DND-41 (cell line): ENCODE data around the gene CDC25B.
"Not testable (repeated sequence)": the region's sequence is repeated elsewhere in the genome, so short reads cannot be mapped to it uniquely, and the experiment has no call there.

ENCODE experiments used
- ATAC-seq: fragments of 200-7000 bp; cut with Tn5 transposase; 3 replicates; pipeline ENCODE4 v1.9.1; 2021; ENCODE audit warnings: low read depth; ENCODE audit not compliant: insufficient read depth
- DNase-seq: peaks from one replicate; pipeline ENCODE4 v3.0.0-alpha.2; 2020
- H2AFZ ChIP-seq: 2 replicates; pipeline ENCODE4 v1.6.0; 2012; ENCODE audit warnings: low read depth, low read length
- H3K27ac ChIP-seq: 2 replicates; pipeline ENCODE4 v1.5.1; 2012; ENCODE audit warnings: low read length, inconsistent platforms
- H3K27me3 ChIP-seq: fragments of 200-600 bp; sonication (generic); 2 replicates; pipeline ENCODE4 v1.6.0; 2012; ENCODE audit warnings: low read length, mild to moderate bottlenecking, inconsistent platforms; ENCODE audit not compliant: insufficient read depth, poor library complexity
- H3K36me3 ChIP-seq: 2 replicates; pipeline ENCODE4 v1.5.1; 2012; ENCODE audit warnings: low read length, inconsistent platforms; ENCODE audit not compliant: insufficient read depth
- H3K4me1 ChIP-seq: 2 replicates; pipeline ENCODE4 v1.5.1; 2012; ENCODE audit warnings: mild to moderate bottlenecking, low read length; ENCODE audit not compliant: insufficient read depth
- H3K4me2 ChIP-seq: 2 replicates; pipeline ENCODE4 v1.6.0; 2012; ENCODE audit warnings: mild to moderate bottlenecking, moderate library complexity, low read length, inconsistent platforms; ENCODE audit not compliant: insufficient read depth
- H3K4me3 ChIP-seq, 2 experiments: fragments of 200-600 bp in 1 of 2; shearing (Covaris generic) in 1 of 2; 2 replicates each; pipeline ENCODE4 v1.5.1; 2012 to 2016; ENCODE audit warnings: inconsistent platforms in 2 of 2, low read length in 2 of 2, mild to moderate bottlenecking in 2 of 2, low read depth in 1 of 2, moderate library complexity in 1 of 2
- H3K79me2 ChIP-seq: 2 replicates; pipeline ENCODE4 v1.6.0; 2012; ENCODE audit warnings: low read length, inconsistent platforms; ENCODE audit not compliant: insufficient read depth
- H3K9ac ChIP-seq: 2 replicates; pipeline ENCODE4 v1.6.0; 2012; ENCODE audit warnings: low read depth, mild to moderate bottlenecking, inconsistent platforms, low read length, moderate library complexity
- H3K9me3 ChIP-seq: 2 replicates; pipeline ENCODE4 v1.5.1; 2012; ENCODE audit warnings: low read length, moderate library complexity, mild to moderate bottlenecking, inconsistent platforms; ENCODE audit not compliant: insufficient read depth, severe bottlenecking
- H4K20me1 ChIP-seq: 2 replicates; pipeline ENCODE4 v1.6.0; 2012; ENCODE audit warnings: low read length; ENCODE audit not compliant: insufficient read depth
- EZH2 ChIP-seq: IDR thresholded peaks from 3 replicates; pipeline ENCODE4 v1.6.1; 2012; ENCODE audit warnings: borderline replicate concordance, low read depth, mild to moderate bottlenecking, moderate library complexity, low read length, inconsistent platforms; ENCODE audit not compliant: severe bottlenecking
- TF ChIP-seq, protein P1 (sequence below): IDR thresholded peaks from 2 replicates; pipeline ENCODE4 v1.5.1; 2012; ENCODE audit warnings: borderline replicate concordance, low read length, moderate library complexity, mild to moderate bottlenecking; ENCODE audit not compliant: poor library complexity, severe bottlenecking; ENCODE audit errors: extremely low read depth

Gene CDC25B

GRCh38 chr20:3825526-3825925 lies 29.4 kb downstream of the CDC25B start:
- no peak for ATAC-seq
- no peak overlapping the region for H3K27ac ChIP-seq
- no peaks in the 10 kb centered on the region for H4K20me1 ChIP-seq
- H3K4me3 ChIP-seq, result no peak overlapping the region
- peaks cover 12% of the 10 kb centered on the region for H3K4me1 ChIP-seq
- H3K9me3 ChIP-seq, result no peaks in the 10 kb centered on the region
- H3K79me2 ChIP-seq, result peaks cover 15% of the 10 kb centered on the region
- H3K9ac ChIP-seq, result no peak overlapping the region
- TF ChIP-seq, protein P1, sequence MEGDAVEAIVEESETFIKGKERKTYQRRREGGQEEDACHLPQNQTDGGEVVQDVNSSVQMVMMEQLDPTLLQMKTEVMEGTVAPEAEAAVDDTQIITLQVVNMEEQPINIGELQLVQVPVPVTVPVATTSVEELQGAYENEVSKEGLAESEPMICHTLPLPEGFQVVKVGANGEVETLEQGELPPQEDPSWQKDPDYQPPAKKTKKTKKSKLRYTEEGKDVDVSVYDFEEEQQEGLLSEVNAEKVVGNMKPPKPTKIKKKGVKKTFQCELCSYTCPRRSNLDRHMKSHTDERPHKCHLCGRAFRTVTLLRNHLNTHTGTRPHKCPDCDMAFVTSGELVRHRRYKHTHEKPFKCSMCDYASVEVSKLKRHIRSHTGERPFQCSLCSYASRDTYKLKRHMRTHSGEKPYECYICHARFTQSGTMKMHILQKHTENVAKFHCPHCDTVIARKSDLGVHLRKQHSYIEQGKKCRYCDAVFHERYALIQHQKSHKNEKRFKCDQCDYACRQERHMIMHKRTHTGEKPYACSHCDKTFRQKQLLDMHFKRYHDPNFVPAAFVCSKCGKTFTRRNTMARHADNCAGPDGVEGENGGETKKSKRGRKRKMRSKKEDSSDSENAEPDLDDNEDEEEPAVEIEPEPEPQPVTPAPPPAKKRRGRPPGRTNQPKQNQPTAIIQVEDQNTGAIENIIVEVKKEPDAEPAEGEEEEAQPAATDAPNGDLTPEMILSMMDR, result no peak
- no peak for TF ChIP-seq EZH2
- no peak for DNase-seq
- H3K27me3 ChIP-seq, result no peaks in the 10 kb centered on the region
- H3K36me3 ChIP-seq, result peaks cover 48% of the 10 kb centered on the region
- H2AFZ ChIP-seq, result no peak overlapping the region
- no peak overlapping the region for H3K4me2 ChIP-seq

DNA sequence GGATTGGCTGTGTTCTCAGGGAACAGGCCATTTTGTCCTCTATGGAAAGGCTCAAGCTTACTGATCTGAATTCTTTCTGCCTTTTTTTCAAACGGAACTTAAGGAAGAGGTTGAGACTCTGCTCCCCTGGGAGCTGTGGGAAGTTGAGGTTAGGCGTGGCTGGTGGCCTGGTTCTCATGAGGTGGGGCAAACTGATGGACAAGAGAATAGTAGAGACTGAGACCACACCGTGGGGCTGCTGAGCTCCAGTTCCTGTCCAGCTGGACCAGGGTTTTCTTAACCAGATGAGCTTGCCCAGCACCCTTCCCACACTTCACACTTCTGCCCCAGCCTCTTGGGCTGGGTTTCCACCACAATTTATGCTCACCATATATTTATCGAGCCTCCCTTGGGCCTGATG lies 30.3 kb downstream of the CDC25B start:
- H3K4me3 ChIP-seq, result no peak overlapping the region
- H3K79me2 ChIP-seq, result peaks cover 7% of the 10 kb centered on the region
- no peak overlapping the region for H2AFZ ChIP-seq
- H3K27ac ChIP-seq, result no peak overlapping the region
- H3K4me1 ChIP-seq, result peaks cover 7% of the 10 kb centered on the region
- DNase-seq (no peak), ATAC-seq (no peak)
- no peak overlapping the region for H3K9ac ChIP-seq
- no peaks in the 10 kb centered on the region for H3K27me3 ChIP-seq
- no peaks in the 10 kb centered on the region for H4K20me1 ChIP-seq
- H3K4me2 ChIP-seq, result no peak overlapping the region
- peaks cover 48% of the 10 kb centered on the region for H3K36me3 ChIP-seq
- TF ChIP-seq EZH2, result no peak
- TF ChIP-seq, protein P1, result no peak
- H3K9me3 ChIP-seq, result no peaks in the 10 kb centered on the region

DNA sequence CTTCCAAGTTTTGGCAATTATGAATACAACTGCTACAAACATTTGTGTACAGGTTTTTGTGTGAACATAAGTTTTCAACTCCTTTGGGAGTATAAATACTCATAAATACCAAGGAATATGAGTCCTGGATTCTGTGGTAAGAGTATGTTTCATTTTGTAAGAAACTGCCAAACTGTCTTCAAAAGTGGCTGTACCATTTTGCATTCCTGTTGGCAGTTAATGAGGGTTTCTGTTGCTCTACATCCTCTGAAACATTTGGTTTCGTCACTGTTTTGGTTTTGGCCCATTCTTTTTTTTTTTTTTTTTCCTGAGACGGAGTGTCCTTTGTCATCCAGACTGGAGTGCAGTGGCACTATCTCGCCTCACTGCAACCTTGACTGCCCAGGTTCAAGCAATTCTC lies 32.7 kb downstream of the CDC25B start:
- H3K27me3 ChIP-seq, result no peaks in the 10 kb centered on the region
- peaks cover 31% of the 10 kb centered on the region for H3K36me3 ChIP-seq
- H3K79me2 ChIP-seq, result no peaks in the 10 kb centered on the region
- no peak overlapping the region for H2AFZ ChIP-seq
- no peak overlapping the region for H3K9ac ChIP-seq
- H3K9me3 ChIP-seq, result no peaks in the 10 kb centered on the region
- TF ChIP-seq, protein P1, result no peak
- no peak overlapping the region for H3K27ac ChIP-seq
- DNase-seq (no peak), ATAC-seq (no peak)
- H3K4me3 ChIP-seq, result no peak overlapping the region
- no peaks in the 10 kb centered on the region for H3K4me1 ChIP-seq
- no peaks in the 10 kb centered on the region for H4K20me1 ChIP-seq
- no peak overlapping the region for H3K4me2 ChIP-seq

GRCh38 chr20:3829891-3830290 lies 33.8 kb downstream of the CDC25B start:
- not testable (repeated sequence) for ATAC-seq, H3K27ac ChIP-seq, DNase-seq, H2AFZ ChIP-seq, H3K9ac ChIP-seq, H3K4me3 ChIP-seq, H3K79me2 ChIP-seq, H3K4me1 ChIP-seq, H4K20me1 ChIP-seq, H3K4me2 ChIP-seq, H3K9me3 ChIP-seq, H3K27me3 ChIP-seq
- H3K36me3 ChIP-seq, result peaks cover 20% of the 10 kb centered on the region
